ENCODE results near the gene MTERF2.
"Not testable (repeated sequence)": the region's sequence is repeated elsewhere in the genome, so short reads cannot be mapped to it uniquely, and the experiment has no call there.

MTERF2 gene

GRCh38 chr12:106986625-106987389 lies at the start of gene MTERF2:
TSS of gene MTERF2 (minus strand) at chr12:106987146. CDS start at chr12:106978714, 8,432 bp downstream.
- DNase-seq = peak; percentile 95

GRCh38 chr12:107035733-107036132 lies 48.8 kb upstream of the MTERF2 start:
- no peak for DNase-seq

GRCh38 chr12:107033758-107034739 lies 47.1 kb upstream of the MTERF2 start:
- DNase-seq = no peak

- no peak for DNase-seq
These were observed 45.3 kb upstream of the MTERF2 start for GRCh38 chr12:107032266-107032665.

- DNase-seq = no peak
These were observed 44.1 kb upstream of the MTERF2 start for GRCh38 chr12:107031061-107031460.

GRCh38 chr12:107029081-107029480 lies 42.1 kb upstream of the MTERF2 start:
- no peak for DNase-seq

- peak; percentile 92 for DNase-seq
These were observed 40.7 kb upstream of the MTERF2 start for GRCh38 chr12:107027636-107028053.

- no peak for DNase-seq
These were observed 40.1 kb upstream of the MTERF2 start for GRCh38 chr12:107026806-107027635.

GRCh38 chr12:107026356-107026755 lies 39.4 kb upstream of the MTERF2 start:
- not testable (repeated sequence) for DNase-seq

GRCh38 chr12:107025671-107026070 lies 38.7 kb upstream of the MTERF2 start:
- no peak for DNase-seq

GRCh38 chr12:107019546-107019945 lies 32.6 kb upstream of the MTERF2 start:
- no peak for DNase-seq

GRCh38 chr12:107017042-107017441 lies 30.1 kb upstream of the MTERF2 start:
- no peak for DNase-seq

- no peak for DNase-seq
These were observed 27.1 kb upstream of the MTERF2 start for GRCh38 chr12:107014055-107014454.

GRCh38 chr12:107012736-107013425 lies 25.9 kb upstream of the MTERF2 start:
- DNase-seq = no peak

GRCh38 chr12:107011519-107011918 lies 24.6 kb upstream of the MTERF2 start:
- no peak for DNase-seq

- no peak for DNase-seq
These were observed 20.5 kb upstream of the MTERF2 start for GRCh38 chr12:107007411-107007810.

GRCh38 chr12:107002665-107003064 lies 15.7 kb upstream of the MTERF2 start:
- not testable (repeated sequence) for DNase-seq

GRCh38 chr12:106999446-106999845 lies 12.5 kb upstream of the MTERF2 start:
- no peak for DNase-seq

- DNase-seq = no peak
These were observed 11.0 kb upstream of the MTERF2 start for GRCh38 chr12:106997916-106998315.

GRCh38 chr12:106996102-106996501 lies 9.2 kb upstream of the MTERF2 start:
- not testable (repeated sequence) for DNase-seq

GRCh38 chr12:106994579-106995220 lies 7.8 kb upstream of the MTERF2 start:
- peak; percentile 49 for DNase-seq

- no peak for DNase-seq
These were observed 900 bp upstream of the MTERF2 start for GRCh38 chr12:106987846-106988245.
